ENCODE data around the gene WDR20. TPM values are rescaled to one million over a fixed set of nuclear protein-coding genes. Genes with fewer than 3 reads are reported as not detected.

Gene WDR20
- total RNA-seq, 1 donor from 2014 or later, result 25.2 TPM

- Histone ChIP-seq H3K4me3 (peak overlapping the region; percentile 90), H3K9me3 (no peaks in the 10 kb centered on the region), H3K27ac (no peak overlapping the region), H3K4me1 (peaks cover 19% of the 10 kb centered on the region), H3K36me3 (no peaks in the 10 kb centered on the region), H3K27me3 (no peaks in the 10 kb centered on the region)
- DNase-seq, result no peak
- no peak for TF ChIP-seq CTCF (IDR thresholded peaks at IDR 0.05)
- intact Hi-C loops (cut with DNase I), result no loop called here
- no peak for ATAC-seq
These were observed 1.2 kb upstream of the WDR20 start for GRCh38 chr14:102138535-102138934.

- intact Hi-C loops (cut with DNase I), result no loop called here
- Histone ChIP-seq H3K4me3 (peak overlapping the region; percentile 90), H3K4me1 (peaks cover 19% of the 10 kb centered on the region)
These were observed 774 bp upstream of the WDR20 start for GRCh38 chr14:102138961-102139285.

GRCh38 chr14:102140027-102140749 is 491 bp downstream of the WDR20 start:
- intact Hi-C loops (cut with DNase I), result no loop called here
- Histone ChIP-seq H3K36me3 (no peaks in the 10 kb centered on the region), H3K9me3 (no peaks in the 10 kb centered on the region), H3K27me3 (no peaks in the 10 kb centered on the region), H3K4me1 (peaks cover 23% of the 10 kb centered on the region), H3K27ac (peak overlapping the region; percentile 86), H3K4me3 (peak overlapping the region; percentile 90)
- TF ChIP-seq CTCF (IDR thresholded peaks at IDR 0.05), result no peak
- peak; percentile 23 for ATAC-seq
- DNase-seq, result peak; percentile 71

More at GRCh38 chr14:102138961-102139285, 774 bp upstream of the WDR20 start:
- peak; percentile 64 for DNase-seq
- Histone ChIP-seq H3K27me3 (no peaks in the 10 kb centered on the region), H3K9me3 (no peaks in the 10 kb centered on the region), H3K36me3 (no peaks in the 10 kb centered on the region), H3K27ac (peak overlapping the region; percentile 86)
- TF ChIP-seq CTCF (IDR thresholded peaks at IDR 0.05), result no peak
- no peak for ATAC-seq

GRCh38 chr14:102140750-102141145 is 1.1 kb downstream of the WDR20 start:
- H3K27ac ChIP-seq, result peak overlapping the region; percentile 86
- intact Hi-C loops (cut with DNase I), result no loop called here
- ATAC-seq, result no peak

GRCh38 chr14:102141797-102142196 is 2.1 kb downstream of the WDR20 start:
- ATAC-seq (no peak), DNase-seq (no peak)
- TF ChIP-seq CTCF (IDR thresholded peaks at IDR 0.05), result no peak
- Histone ChIP-seq H3K4me3 (no peak overlapping the region), H3K27ac (no peak overlapping the region), H3K4me1 (peaks cover 23% of the 10 kb centered on the region), H3K36me3 (no peaks in the 10 kb centered on the region), H3K27me3 (no peaks in the 10 kb centered on the region), H3K9me3 (no peaks in the 10 kb centered on the region)
- intact Hi-C loops (cut with DNase I), result no loop called here

More at GRCh38 chr14:102140750-102141145, 1.1 kb downstream of the WDR20 start:
- H3K4me1 ChIP-seq, result peaks cover 23% of the 10 kb centered on the region
- no peaks in the 10 kb centered on the region for H3K36me3 ChIP-seq
- H3K27me3 ChIP-seq, result no peaks in the 10 kb centered on the region
- TF ChIP-seq CTCF (IDR thresholded peaks at IDR 0.05), result no peak
- H3K9me3 ChIP-seq, result no peaks in the 10 kb centered on the region
- DNase-seq, result no peak
- H3K4me3 ChIP-seq, result peak overlapping the region; percentile 90
